IMR-90 (cell line): ENCODE measurements around the gene PRR12.

Experiments used
- CTCF ChIP-seq: conservative IDR thresholded peaks from 2 replicates; pipeline ENCODE4 v1.5.1; 2012; ENCODE audit warnings: mild to moderate bottlenecking, low read depth, low read length, improper control_type of control experiment
- FOS ChIP-seq: fragments of 150-350 bp; IDR thresholded peaks from 2 replicates; pipeline ENCODE4 v1.6.1; 2016; ENCODE audit warnings: low read depth, low read length
- MAFK ChIP-seq: IDR thresholded peaks from 2 replicates; pipeline ENCODE4 v1.6.1; 2012; ENCODE audit warnings: low read depth, low read length, improper control_type of control experiment
- MXI1 ChIP-seq: IDR thresholded peaks from 2 replicates; pipeline ENCODE4 v1.6.1; 2012; ENCODE audit warnings: low read depth, mild to moderate bottlenecking, low read length, moderate library complexity, borderline replicate concordance
- POLR2A ChIP-seq: IDR thresholded peaks from 2 replicates; pipeline ENCODE4 v1.6.1; 2012; ENCODE audit warnings: mild to moderate bottlenecking, low read depth, low read length
- RAD21 ChIP-seq: IDR thresholded peaks from 2 replicates; pipeline ENCODE4 v1.6.1; 2012; ENCODE audit warnings: low read length, improper control_type of control experiment
- SMC3 ChIP-seq: fragments of 150-350 bp; IDR thresholded peaks from 2 replicates; pipeline ENCODE4 v1.6.1; 2016; ENCODE audit warnings: low read depth, mild to moderate bottlenecking, antibody characterized with exemption, low read length, moderate library complexity

- no peak for TF ChIP-seq CTCF
- TF ChIP-seq MXI1: no peak
- TF ChIP-seq FOS: no peak
- TF ChIP-seq RAD21: no peak
- no peak for TF ChIP-seq MAFK
- TF ChIP-seq SMC3: no peak
- TF ChIP-seq POLR2A: no peak
Measured at GRCh38 chr19:49570997-49571676, 19.8 kb upstream of the PRR12 start.
